Upper lobe of left lung (tissue), 4 donors: ENCODE measurements around the gene OTUD3.

Source experiments
- CTCF ChIP-seq, 6 experiments: fragments of 450-650 bp in 4 of 6; fragments of 200-600 bp in 2 of 6; sonication (generic) in 2 of 6; IDR thresholded peaks; one replicate each; pipeline ENCODE4 v1.5.1; 2016 to 2019; ENCODE audit warnings: antibody characterized with exemption in 6 of 6
- POLR2A ChIP-seq, 4 donors: fragments of 450-650 bp; IDR thresholded peaks; one replicate each; pipeline ENCODE4 v1.5.1; 2016 to 2017; ENCODE audit warnings: antibody characterized with exemption in 4 of 4, mild to moderate bottlenecking in 2 of 4

GRCh38 chr1:19862944-19863343 lies 19.3 kb upstream of the OTUD3 start:
- TF ChIP-seq CTCF (IDR thresholded peaks at IDR 0.05) (no peak), POLR2A (IDR thresholded peaks at IDR 0.05) (no peak)
